SJSA1 (cell line): ENCODE measurements around the gene PTPRB. TPM values are rescaled to one million over a fixed set of nuclear protein-coding genes. Genes with fewer than 3 reads are reported as not detected.
A peak's percentile ranks its signal among the peaks of the same experiment; 100 is the strongest.

Experiments used
- DNase-seq, 2 experiments: peaks; one replicate each; pipeline ENCODE4 v3.0.0-alpha.2; 2015 to 2020; ENCODE audit warnings: low spot score in 2 of 2, low read depth in 1 of 2
- H3K27ac ChIP-seq: fragments of 250-450 bp; sonication (Bioruptor Pico); 2 replicates; pipeline ENCODE4 v1.5.1; 2020; ENCODE audit warnings: mild to moderate bottlenecking, moderate library complexity
- H3K27me3 ChIP-seq: fragments of 250-450 bp; sonication (Bioruptor Pico); replicated peaks from 2 replicates; pipeline ENCODE4 v1.5.1; 2020; ENCODE audit warnings: mild to moderate bottlenecking, moderate library complexity
- H3K36me3 ChIP-seq: fragments of 250-450 bp; sonication (Bioruptor Pico); 2 replicates; pipeline ENCODE4 v1.5.1; 2020; ENCODE audit warnings: mild to moderate bottlenecking
- H3K4me1 ChIP-seq: fragments of 250-450 bp; sonication (Bioruptor Pico); replicated peaks from 2 replicates; pipeline ENCODE4 v1.6.1; 2021; ENCODE audit warnings: mild to moderate bottlenecking
- H3K4me3 ChIP-seq: fragments of 250-450 bp; sonication (Bioruptor Pico); 2 replicates; pipeline ENCODE4 v1.5.1; 2020; ENCODE audit warnings: mild to moderate bottlenecking
- H3K9me3 ChIP-seq: fragments of 250-450 bp; sonication (Bioruptor Pico); replicated peaks from 2 replicates; pipeline ENCODE4 v1.5.1; 2020; ENCODE audit warnings: mild to moderate bottlenecking
- total RNA-seq: library from RNA; depleted of rRNA; stranded (reverse); fragments of >200 nt; shearing (Covaris generic); gene quantifications from 2 replicates; pipeline ENCODE4 v1.2.3, GENCODE V29; 2014

Gene PTPRB
- total RNA-seq, 1 experiment from 2014 or later = 4.5 TPM

DNA sequence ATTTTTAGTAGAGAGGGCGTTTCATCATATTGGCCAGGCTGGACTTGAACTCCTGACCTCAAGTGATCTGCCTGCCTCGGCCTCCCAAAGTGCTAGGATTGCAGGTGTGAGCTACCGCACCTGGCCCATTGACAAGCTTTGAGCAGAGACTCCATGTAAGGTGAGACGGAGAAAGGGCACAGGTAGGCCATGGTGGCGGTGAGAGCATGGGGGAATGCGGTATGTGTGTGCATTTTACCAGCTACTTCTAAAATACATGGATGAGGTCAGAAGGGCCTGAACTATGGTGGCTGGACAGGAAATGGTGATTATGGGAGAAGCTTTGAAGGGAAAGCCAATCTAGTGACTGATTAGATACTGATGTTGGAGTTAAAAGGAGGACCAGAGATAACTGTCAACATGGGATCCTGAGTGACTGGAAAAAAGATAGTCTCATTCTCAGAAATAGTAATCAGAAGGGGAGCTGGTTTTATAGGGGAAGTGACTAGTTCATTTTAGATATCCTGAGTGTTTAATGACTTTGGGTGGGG is 21.9 kb upstream of the PTPRB start:
- Histone ChIP-seq H3K4me1 (peaks cover 28% of the 10 kb centered on the region), H3K36me3 (no peaks in the 10 kb centered on the region)

DNA sequence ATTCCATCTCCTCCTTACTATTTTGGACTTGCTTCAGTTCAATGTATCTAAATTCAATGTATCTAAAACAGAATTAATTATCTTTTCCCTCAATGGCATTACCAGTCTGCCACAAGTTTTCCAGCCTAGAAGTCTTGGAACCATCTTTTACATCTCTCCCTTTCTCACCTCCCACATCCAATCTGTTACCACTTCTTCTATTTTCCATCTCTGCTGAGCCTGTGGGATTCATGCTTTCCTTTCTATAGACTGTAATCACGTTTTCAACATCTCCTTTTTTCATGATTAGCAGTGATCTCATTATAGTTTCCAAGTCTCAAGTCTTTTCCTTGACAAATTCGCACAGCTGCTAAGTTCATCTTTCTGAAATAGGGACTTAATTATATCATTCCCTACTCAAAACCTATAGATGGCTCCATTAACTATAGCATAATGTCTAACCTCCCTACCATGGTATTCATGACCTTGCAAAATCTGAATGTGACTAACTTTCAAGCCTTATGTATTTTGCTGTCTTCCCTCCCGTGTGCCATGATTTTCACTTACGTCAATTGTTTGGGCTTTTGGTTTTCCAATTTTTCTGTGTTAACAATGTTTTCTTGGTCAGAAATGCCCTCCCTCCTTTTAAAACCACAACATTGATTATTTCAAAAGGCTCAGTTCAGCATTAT is 20.5 kb upstream of the PTPRB start:
- Histone ChIP-seq H3K27ac (no peak overlapping the region), H3K27me3 (no peaks in the 10 kb centered on the region), H3K4me3 (no peak overlapping the region), H3K36me3 (no peaks in the 10 kb centered on the region), H3K4me1 (peaks cover 23% of the 10 kb centered on the region), H3K9me3 (no peaks in the 10 kb centered on the region)
- DNase-seq = no peak

More for the DNA sequence above, 21.9 kb upstream of the PTPRB start:
- Histone ChIP-seq H3K27me3 (no peaks in the 10 kb centered on the region), H3K4me3 (no peak overlapping the region), H3K27ac (no peak overlapping the region), H3K9me3 (no peaks in the 10 kb centered on the region)
- DNase-seq = no peak

DNA sequence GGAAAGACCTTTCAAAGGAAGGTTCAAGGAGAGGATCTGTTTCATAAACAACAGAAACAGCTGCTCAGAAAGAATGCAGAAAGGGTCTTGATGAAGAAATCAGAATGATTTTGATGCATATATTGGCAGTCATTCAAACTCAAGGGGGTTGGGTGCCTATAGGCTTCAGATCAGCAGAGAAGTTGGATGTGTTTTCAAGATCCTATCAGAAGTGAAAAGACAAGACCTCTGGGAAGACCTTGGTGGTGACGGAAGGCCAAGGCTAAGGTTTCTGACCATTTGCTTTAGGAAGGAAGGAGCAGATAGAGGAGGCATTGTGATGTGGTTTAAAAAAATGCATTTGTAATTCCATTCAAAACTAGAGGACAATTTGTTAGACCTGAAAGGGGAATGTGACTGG is 15.2 kb upstream of the PTPRB start:
- H3K36me3 ChIP-seq = no peaks in the 10 kb centered on the region
- H3K4me3 ChIP-seq = no peak overlapping the region
- H3K27ac ChIP-seq = no peak overlapping the region
- no peaks in the 10 kb centered on the region for H3K27me3 ChIP-seq
- no peak for DNase-seq
- no peaks in the 10 kb centered on the region for H3K9me3 ChIP-seq
- H3K4me1 ChIP-seq = peaks cover 27% of the 10 kb centered on the region

DNA sequence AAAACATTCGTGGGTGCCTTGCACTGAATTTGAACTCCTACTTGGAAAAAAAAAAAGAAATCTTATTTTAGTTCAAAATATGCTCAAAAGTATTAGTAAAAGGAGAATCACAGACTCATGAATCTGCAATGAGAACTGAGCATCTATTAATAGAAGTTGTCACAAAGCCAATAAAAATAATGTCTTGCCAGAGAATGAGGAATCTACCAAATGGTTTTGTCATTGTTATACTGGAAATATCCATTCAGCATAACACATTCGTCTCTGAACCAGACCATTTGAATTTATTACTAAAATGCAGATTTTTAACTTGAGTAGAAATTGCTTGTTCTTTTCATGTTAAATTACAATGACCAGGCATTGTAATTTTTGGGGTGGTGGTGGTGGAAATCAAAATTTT is 11.6 kb upstream of the PTPRB start:
- Histone ChIP-seq H3K4me3 (no peak overlapping the region), H3K27ac (peak overlapping the region; percentile 92), H3K27me3 (no peaks in the 10 kb centered on the region), H3K4me1 (peaks cover 61% of the 10 kb centered on the region), H3K9me3 (no peaks in the 10 kb centered on the region), H3K36me3 (no peaks in the 10 kb centered on the region)
- peak in 1 of 2 experiments; percentile 52 for DNase-seq

DNA sequence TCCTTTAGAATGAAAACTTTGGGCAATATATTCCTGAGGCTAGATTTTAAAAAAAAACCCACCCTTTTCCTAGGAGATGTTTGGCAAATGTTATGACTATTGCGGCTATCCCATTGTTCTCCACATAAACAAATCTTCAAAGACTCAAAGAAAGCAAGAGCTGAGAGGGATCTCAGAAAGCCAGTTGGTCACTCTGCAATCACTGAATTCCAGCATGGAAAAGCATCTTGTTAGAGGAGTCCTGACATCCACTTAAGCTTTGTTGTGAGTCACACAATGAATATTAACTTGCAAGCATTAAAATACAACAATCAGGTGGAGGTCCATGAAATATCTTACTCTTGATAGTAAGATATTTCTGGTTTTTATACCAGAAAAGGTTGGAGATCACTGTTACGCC is 11.0 kb upstream of the PTPRB start:
- Histone ChIP-seq H3K36me3 (no peaks in the 10 kb centered on the region), H3K9me3 (no peaks in the 10 kb centered on the region), H3K4me1 (peaks cover 61% of the 10 kb centered on the region), H3K27ac (peak overlapping the region; percentile 92), H3K4me3 (no peak overlapping the region), H3K27me3 (no peaks in the 10 kb centered on the region)
- DNase-seq = peak; percentile 71 to 91

DNA sequence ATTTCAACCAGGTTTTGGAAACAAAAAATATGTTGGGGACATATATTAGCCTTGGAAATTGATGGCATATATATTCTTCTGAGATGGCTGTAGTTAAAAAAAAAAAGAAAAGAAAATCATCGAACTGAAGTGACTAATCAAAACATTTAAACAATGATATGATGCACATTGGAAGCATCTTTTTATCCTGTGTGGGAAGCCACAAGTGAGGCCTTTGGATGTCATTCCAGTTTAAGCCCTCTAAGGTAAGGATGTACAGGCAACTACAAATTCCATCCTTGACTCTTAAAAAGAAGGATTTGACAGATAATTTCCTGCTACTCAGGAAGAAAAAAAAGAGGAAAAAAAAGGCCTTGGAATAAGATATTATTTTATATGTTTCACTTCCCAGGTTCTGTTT is 9.6 kb upstream of the PTPRB start:
- no peaks in the 10 kb centered on the region for H3K36me3 ChIP-seq
- no peak overlapping the region for H3K4me3 ChIP-seq
- no peaks in the 10 kb centered on the region for H3K27me3 ChIP-seq
- DNase-seq = peak; percentile 45 to 65
- H3K27ac ChIP-seq = peak overlapping the region; percentile 92
- H3K9me3 ChIP-seq = no peaks in the 10 kb centered on the region
- H3K4me1 ChIP-seq = peaks cover 57% of the 10 kb centered on the region

DNA sequence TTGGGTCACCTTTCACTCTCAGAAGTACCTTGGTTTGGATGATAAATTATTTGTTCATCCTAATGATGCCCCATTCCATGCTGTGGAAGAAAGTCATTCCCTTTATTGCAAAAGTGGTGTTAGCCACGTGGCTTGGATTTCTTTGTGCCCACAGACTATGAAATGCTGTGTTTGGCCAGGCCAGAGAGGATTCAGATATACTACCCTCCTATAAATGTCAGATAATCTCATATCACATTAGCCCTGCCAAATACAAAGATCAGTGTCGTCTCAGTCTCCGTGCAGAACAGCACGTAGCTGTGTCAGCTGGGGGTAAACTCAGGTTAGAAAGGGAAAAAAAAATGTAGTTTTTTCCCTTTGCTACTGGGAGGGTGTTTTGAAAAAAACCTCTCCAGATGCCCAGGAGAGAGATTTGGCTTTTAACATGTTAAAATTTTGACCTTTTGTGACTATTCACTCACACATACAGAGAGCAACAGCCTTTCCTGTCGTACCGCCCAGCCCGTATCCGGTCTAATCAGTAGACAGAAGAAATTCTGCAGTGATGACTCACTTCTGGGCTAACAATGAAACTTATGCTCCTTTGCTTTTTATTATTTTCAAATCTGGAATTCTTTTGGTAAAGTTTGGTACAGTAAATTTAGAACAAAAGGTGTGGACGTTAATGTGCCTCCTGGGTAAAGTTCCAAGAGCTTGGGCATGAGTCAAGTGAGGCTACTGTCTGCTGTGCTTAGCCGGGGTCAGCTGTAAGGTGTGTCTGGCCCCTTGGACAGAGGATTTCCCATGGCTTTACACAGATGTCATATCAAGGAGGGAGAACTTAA is 8.5 kb upstream of the PTPRB start:
- peaks cover 57% of the 10 kb centered on the region for H3K4me1 ChIP-seq
- no peaks in the 10 kb centered on the region for H3K9me3 ChIP-seq
- DNase-seq = peak; percentile 92 to 95
- H3K36me3 ChIP-seq = no peaks in the 10 kb centered on the region
- no peak overlapping the region for H3K4me3 ChIP-seq
- H3K27ac ChIP-seq = peak overlapping the region; percentile 92
- H3K27me3 ChIP-seq = no peaks in the 10 kb centered on the region

DNA sequence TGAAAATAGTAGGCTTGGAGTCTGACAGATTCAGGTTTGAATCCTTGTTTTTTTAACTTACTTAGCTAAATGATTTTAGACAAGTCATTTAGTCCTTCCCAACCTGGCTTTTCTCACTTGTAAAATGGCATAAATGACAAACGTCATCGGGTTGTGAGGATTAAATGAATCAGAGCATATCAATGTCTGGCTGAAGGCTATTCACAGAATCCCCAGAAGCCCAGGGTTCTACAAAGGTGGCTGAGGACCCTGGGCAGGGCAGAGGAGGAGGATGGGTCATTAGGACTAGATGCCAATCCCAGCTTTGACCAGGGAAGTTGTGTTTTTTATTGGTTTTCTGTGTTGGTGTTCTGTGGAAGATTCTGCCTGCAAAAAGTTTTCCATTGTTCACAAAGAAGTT is 7.6 kb upstream of the PTPRB start:
- Histone ChIP-seq H3K4me3 (no peak overlapping the region), H3K27ac (peak overlapping the region; percentile 92), H3K27me3 (no peaks in the 10 kb centered on the region), H3K4me1 (peaks cover 57% of the 10 kb centered on the region), H3K9me3 (no peaks in the 10 kb centered on the region), H3K36me3 (no peaks in the 10 kb centered on the region)
- no peak for DNase-seq

DNA sequence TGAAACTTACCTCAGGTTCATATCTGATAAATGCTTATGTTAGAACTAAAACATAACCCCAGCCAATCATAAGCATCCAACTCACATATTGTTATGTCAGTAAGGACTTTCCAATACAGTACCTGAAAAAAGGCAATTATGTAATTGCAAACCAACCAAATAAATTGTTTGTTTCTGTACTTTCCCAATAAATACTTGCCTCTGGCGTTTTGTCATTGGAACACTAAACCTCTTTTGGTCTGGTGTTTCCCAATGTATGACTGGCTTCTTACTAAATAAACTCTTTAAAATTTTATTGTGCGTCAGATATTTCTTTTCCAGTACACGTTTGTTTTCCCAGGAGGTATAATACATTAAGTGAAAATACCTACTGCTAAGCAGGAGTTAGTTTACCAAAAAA is 6.7 kb upstream of the PTPRB start:
- peaks cover 50% of the 10 kb centered on the region for H3K4me1 ChIP-seq
- H3K27ac ChIP-seq = peak overlapping the region; percentile 92; the same call in 1 of the 2 replicates

DNA sequence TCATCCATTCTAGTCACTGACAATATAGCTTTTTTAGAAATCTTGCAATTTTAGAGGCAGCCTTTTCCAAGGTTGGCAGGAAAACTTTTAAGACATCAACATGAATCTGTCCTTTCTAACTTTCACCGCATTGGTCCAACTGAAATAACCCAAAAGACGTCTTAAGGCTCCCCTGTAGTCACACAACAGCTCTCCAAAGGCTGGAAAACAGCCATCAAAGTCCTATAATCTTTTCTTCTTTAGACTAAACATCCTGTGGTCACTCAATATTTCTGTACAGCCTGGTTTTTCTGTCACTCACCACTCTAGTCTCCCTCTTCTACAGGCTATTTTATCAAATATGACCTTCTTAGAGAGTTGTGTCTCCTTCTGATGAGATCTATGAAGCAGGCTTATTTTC is 4.5 kb upstream of the PTPRB start:
- Histone ChIP-seq H3K36me3 (no peaks in the 10 kb centered on the region), H3K27me3 (no peaks in the 10 kb centered on the region), H3K27ac (no peak overlapping the region), H3K9me3 (no peaks in the 10 kb centered on the region; the same call in 1 of the 2 replicates), H3K4me1 (peaks cover 27% of the 10 kb centered on the region), H3K4me3 (no peak overlapping the region)
- DNase-seq = no peak

More for the DNA sequence above, 6.7 kb upstream of the PTPRB start:
- Histone ChIP-seq H3K9me3 (no peaks in the 10 kb centered on the region), H3K36me3 (no peaks in the 10 kb centered on the region), H3K4me3 (no peak overlapping the region), H3K27me3 (no peaks in the 10 kb centered on the region)
- no peak for DNase-seq

DNA sequence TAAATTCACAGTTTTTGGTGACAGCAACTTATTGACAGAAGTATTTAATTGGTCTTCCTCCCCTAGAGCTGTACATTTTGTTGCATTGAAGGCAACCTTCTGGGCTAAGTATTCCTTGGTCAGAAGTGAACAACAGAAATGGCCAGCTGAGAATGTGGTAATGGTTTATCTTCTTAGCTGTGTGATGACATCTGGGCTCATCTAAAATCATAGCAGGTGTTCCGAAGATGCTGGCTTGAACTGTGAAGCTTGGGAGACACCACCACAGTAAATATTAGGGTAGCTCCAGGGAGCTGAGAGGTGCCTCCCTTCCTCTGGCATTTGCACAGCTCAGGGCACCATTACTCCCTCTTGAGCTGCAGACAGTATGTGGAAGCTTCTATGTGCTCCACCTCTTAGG is 3.7 kb upstream of the PTPRB start:
- H3K36me3 ChIP-seq = no peaks in the 10 kb centered on the region
- H3K9me3 ChIP-seq = no peaks in the 10 kb centered on the region; the same call in 1 of the 2 replicates
- no peak overlapping the region for H3K4me3 ChIP-seq
- H3K27me3 ChIP-seq = no peaks in the 10 kb centered on the region
- no peak overlapping the region for H3K27ac ChIP-seq
- H3K4me1 ChIP-seq = peaks cover 20% of the 10 kb centered on the region
- no peak for DNase-seq

DNA sequence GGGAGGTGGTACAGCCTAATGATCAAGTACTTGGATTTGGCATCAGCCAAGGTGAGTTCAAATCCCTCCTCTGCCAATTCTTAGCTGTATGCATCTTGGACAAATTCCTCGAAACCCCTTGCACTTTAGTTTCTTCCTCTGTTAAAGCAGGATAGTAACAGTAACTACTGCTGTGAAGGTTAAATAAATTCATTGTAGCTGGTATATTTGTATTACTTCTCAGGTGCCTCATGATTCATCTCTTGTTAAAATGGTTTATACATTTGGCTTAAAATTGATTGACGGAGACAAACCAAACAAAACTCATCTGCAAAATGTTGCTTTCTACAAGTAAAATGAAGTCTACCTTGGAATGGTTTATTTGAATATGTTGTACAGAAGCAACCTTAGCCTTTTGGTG is 2.3 kb upstream of the PTPRB start:
- no peaks in the 10 kb centered on the region for H3K36me3 ChIP-seq
- H3K4me1 ChIP-seq = peaks cover 8% of the 10 kb centered on the region
- no peak overlapping the region for H3K4me3 ChIP-seq
- no peak overlapping the region for H3K27ac ChIP-seq
- no peak for DNase-seq
- no peaks in the 10 kb centered on the region for H3K27me3 ChIP-seq
- H3K9me3 ChIP-seq = no peaks in the 10 kb centered on the region; the same call in 1 of the 2 replicates

DNA sequence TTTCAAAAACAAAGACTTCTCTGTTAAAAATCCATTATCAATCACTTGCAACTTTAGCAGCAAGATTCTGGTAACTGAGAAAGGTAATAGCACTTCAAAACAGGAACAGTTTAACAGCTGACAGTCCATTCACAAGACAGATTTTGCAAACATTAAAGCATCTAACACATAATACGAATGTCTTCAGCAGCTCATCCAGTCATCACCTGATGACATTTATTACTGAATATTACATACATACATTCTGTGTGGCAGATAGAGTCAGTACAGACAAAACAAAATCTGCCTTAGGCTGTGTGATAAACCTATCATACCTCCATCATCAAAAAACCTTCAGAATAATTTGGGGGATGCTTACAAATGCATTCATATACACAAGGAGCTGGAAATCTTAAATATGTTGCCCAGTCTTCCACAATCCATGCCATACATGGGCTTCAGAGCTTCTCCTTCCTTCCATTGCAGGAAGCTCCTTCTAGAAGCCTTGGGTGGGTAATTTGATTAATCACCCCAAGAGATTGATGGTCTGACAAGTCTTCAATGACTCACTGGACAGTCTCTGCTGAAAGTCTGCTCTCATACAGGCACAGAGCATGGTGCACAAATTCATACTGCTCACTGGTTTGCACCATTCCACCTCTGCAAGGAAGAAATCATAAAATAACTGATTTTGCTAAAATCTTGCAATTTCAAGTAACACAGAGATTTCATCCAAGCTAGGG is 1.6 kb upstream of the PTPRB start:
- H3K9me3 ChIP-seq = no peaks in the 10 kb centered on the region; the same call in 1 of the 2 replicates
- no peaks in the 10 kb centered on the region for H3K27me3 ChIP-seq
- DNase-seq = no peak
- no peak overlapping the region for H3K27ac ChIP-seq
- H3K4me3 ChIP-seq = no peak overlapping the region
- H3K36me3 ChIP-seq = no peaks in the 10 kb centered on the region
- peaks cover under 1% of the 10 kb centered on the region for H3K4me1 ChIP-seq
